Measurements from ENCODE around the gene IP6K3. TPM values are rescaled to one million over a fixed set of nuclear protein-coding genes. Genes with fewer than 3 reads are reported as not detected.

Gene IP6K3
- total and polyA plus RNA-seq, 2 donors (not counting 1 experiment from before 2014, with no cell fraction given) = not detected

GRCh38 chr6:33771146-33772081 is 24.7 kb upstream of the IP6K3 start:
- TF ChIP-seq CTCF (IDR thresholded peaks at IDR 0.05) (peak; percentile 94), EZH2 (IDR thresholded peaks at IDR 0.05; ENCODE audit: borderline replicate concordance, insufficient read depth, low read depth, low read length, poor library complexity, severe bottlenecking) (no peak)
- peak; percentile 77 for DNase-seq
- Histone ChIP-seq H3K4me2 (replicated peaks; ENCODE audit: low read depth, low read length, poor library complexity, severe bottlenecking) (peak overlapping the region; percentile 23), H2AFZ (ENCODE audit: insufficient read depth, low read depth, low read length, poor library complexity, severe bottlenecking) (no peak overlapping the region), H3K27me3 (replicated peaks in 1 of 4; ENCODE audit: control extremely low read depth in 1 of 4, control insufficient read depth in 3 of 4, insufficient read depth in 4 of 4, low read length in 3 of 4) (peaks cover 0 to 7% (median 0%) of the 10 kb centered on the region in 4 experiments), H3K9ac (ENCODE audit: low read length) (no peak overlapping the region), H3K9me3 (ENCODE audit: control extremely low read depth in 1 of 3, control insufficient read depth in 2 of 3, insufficient read depth in 1 of 3, low read length in 2 of 3) (peaks cover 0 to 3% (median 0%) of the 10 kb centered on the region in 3 donors), H3K4me1 (ENCODE audit: control insufficient read depth in 2 of 2, insufficient read depth in 2 of 2, low read length in 2 of 2) (peaks cover 0 to 6% of the 10 kb centered on the region in 2 donors), H3K4me3 (ENCODE audit: control extremely low read depth in 1 of 5, extremely low read depth in 1 of 5, insufficient read depth in 1 of 5, low read depth in 2 of 5, low read length in 4 of 5) (no peak overlapping the region), H3K79me2 (ENCODE audit: control insufficient read depth, insufficient read depth, low read length) (no peaks in the 10 kb centered on the region), H3K36me3 (replicated peaks in 1 of 2; ENCODE audit: control extremely low read depth in 1 of 2, control insufficient read depth in 1 of 2, extremely low read depth in 1 of 2, insufficient read depth in 2 of 2, low read length in 1 of 2) (peaks cover 3 to 37% of the 10 kb centered on the region in 2 experiments), H3K27ac (ENCODE audit: low read length in 2 of 2) (no peak overlapping the region), H4K20me1 (ENCODE audit: control insufficient read depth, insufficient read depth, low read length, poor library complexity, severe bottlenecking) (peaks cover 28% of the 10 kb centered on the region)
- 29% methylated on average over 45 of the region's 47 CpGs for WGBS (ENCODE audit: insufficient coverage)
- intact Hi-C loops (cut with micrococcal nuclease) = loop anchor here (1.0 to 2.0 kb wide), 2 partner anchors 17 to 383 kb away; no protein-coding TSS in a partner anchor
- H3K4me1 Mint-ChIP-seq = peaks cover 10% of the 10 kb centered on the region
- CTCF ChIA-PET = interaction anchor here (0.6 to 8.1 kb wide), 26 partner anchors 9 to 1574 kb away, joined by 3 to 81 read pairs (median 4); partner anchors contain the start of gene LEMD2
- no peak overlapping the region for H3K4me3 Mint-ChIP-seq
- no peak overlapping the region for H3K27ac Mint-ChIP-seq
- POLR2A ChIA-PET = no interaction called here
- H3K9me3 Mint-ChIP-seq (ENCODE audit: insufficient read depth) = no peaks in the 10 kb centered on the region
- H3K27me3 Mint-ChIP-seq = peaks cover 12% of the 10 kb centered on the region
- peak; percentile 76 for ATAC-seq (ENCODE audit: low read depth)

- ChIA-PET POLR2A (no interaction called here), CTCF (interaction anchor here (0.7 to 8.1 kb wide), 17 partner anchors 10 to 384 kb away, joined by 3 to 81 read pairs (median 4); partner anchors contain the start of gene LEMD2)
- Histone ChIP-seq H4K20me1 (ENCODE audit: control insufficient read depth, insufficient read depth, low read length, poor library complexity, severe bottlenecking) (peaks cover 25% of the 10 kb centered on the region), H3K4me2 (replicated peaks; ENCODE audit: low read depth, low read length, poor library complexity, severe bottlenecking) (no peak overlapping the region), H3K36me3 (replicated peaks in 1 of 2; ENCODE audit: control extremely low read depth in 1 of 2, control insufficient read depth in 1 of 2, extremely low read depth in 1 of 2, insufficient read depth in 2 of 2, low read length in 1 of 2) (peaks cover 3 to 31% of the 10 kb centered on the region in 2 experiments), H3K79me2 (ENCODE audit: control insufficient read depth, insufficient read depth, low read length) (no peaks in the 10 kb centered on the region), H3K27me3 (replicated peaks in 1 of 4; ENCODE audit: control extremely low read depth in 1 of 4, control insufficient read depth in 3 of 4, insufficient read depth in 4 of 4, low read length in 3 of 4) (peaks cover 0 to 7% (median 0%) of the 10 kb centered on the region in 4 experiments), H3K27ac (ENCODE audit: low read length in 2 of 2) (no peak overlapping the region), H3K4me1 (ENCODE audit: control insufficient read depth in 2 of 2, insufficient read depth in 2 of 2, low read length in 2 of 2) (peaks cover 0 to 6% of the 10 kb centered on the region in 2 donors), H2AFZ (ENCODE audit: insufficient read depth, low read depth, low read length, poor library complexity, severe bottlenecking) (no peak overlapping the region), H3K4me3 (ENCODE audit: control extremely low read depth in 1 of 5, extremely low read depth in 1 of 5, insufficient read depth in 1 of 5, low read depth in 2 of 5, low read length in 4 of 5) (no peak overlapping the region), H3K9ac (ENCODE audit: low read length) (no peak overlapping the region), H3K9me3 (ENCODE audit: control extremely low read depth in 1 of 3, control insufficient read depth in 2 of 3, insufficient read depth in 1 of 3, low read length in 2 of 3) (peaks cover 0 to 3% (median 0%) of the 10 kb centered on the region in 3 donors)
- DNase-seq (no peak), ATAC-seq (ENCODE audit: low read depth) (no peak)
- no CpG with 5 or more reads among the region's 3 CpGs for WGBS (ENCODE audit: insufficient coverage)
- Mint-ChIP-seq H3K4me1 (peaks cover 10% of the 10 kb centered on the region), H3K4me3 (no peak overlapping the region), H3K9me3 (ENCODE audit: insufficient read depth) (no peaks in the 10 kb centered on the region), H3K27ac (no peak overlapping the region), H3K27me3 (peaks cover 17% of the 10 kb centered on the region)
- intact Hi-C loops (cut with micrococcal nuclease) = loop anchor here (1.0 to 2.0 kb wide), 2 partner anchors 18 to 384 kb away; no protein-coding TSS in a partner anchor
- no peak for TF ChIP-seq CTCF (IDR thresholded peaks at IDR 0.05)
- TF ChIP-seq EZH2 (IDR thresholded peaks at IDR 0.05; ENCODE audit: borderline replicate concordance, insufficient read depth, low read depth, low read length, poor library complexity, severe bottlenecking) = no peak
Observed at GRCh38 chr6:33770833-33771145, 24.1 kb upstream of the IP6K3 start.
